Right renal pelvis (tissue), 4 donors: ENCODE results near the gene DPM2. TPM values are rescaled to one million over a fixed set of nuclear protein-coding genes. Genes with fewer than 3 reads are reported as not detected.

Experiments
- DNase-seq, 4 donors: peaks; one replicate each; pipeline ENCODE4 v3.0.0-alpha.2; 2013; ENCODE audit warnings: low read depth in 4 of 4, low spot score in 3 of 4, missing footprints in 1 of 4
- polyA plus RNA-seq, 4 donors: library from polyadenylated mRNA; unstranded; fragments of 120-200 nt; gene quantifications; one replicate each; pipeline ENCODE4 v1.2.1, GENCODE V29; 2013; ENCODE audit not compliant: insufficient read length in 4 of 4

Gene DPM2
- polyA plus RNA-seq, 4 donors = 36.0 to 38.2 (median 36.9) TPM

DNA sequence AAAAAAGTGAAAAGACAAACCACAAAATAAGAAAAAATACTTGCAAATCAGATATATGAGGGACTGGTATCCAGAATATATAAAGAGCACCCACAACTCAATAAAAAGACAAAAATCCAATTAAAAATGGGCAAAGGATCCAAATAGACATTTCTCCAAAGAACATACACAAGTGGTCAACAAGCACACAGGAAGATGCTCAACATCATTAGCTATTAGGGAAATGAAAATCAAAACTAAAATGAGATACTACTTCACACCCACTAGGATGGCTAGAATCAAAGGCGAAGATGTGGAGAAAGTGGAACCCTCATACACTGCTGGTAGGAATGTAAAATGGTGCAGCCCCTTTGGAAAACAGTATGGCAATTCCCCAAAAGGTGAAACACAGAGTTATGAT lies 21.1 kb upstream of the DPM2 start:
- DNase-seq = no peak

DNA sequence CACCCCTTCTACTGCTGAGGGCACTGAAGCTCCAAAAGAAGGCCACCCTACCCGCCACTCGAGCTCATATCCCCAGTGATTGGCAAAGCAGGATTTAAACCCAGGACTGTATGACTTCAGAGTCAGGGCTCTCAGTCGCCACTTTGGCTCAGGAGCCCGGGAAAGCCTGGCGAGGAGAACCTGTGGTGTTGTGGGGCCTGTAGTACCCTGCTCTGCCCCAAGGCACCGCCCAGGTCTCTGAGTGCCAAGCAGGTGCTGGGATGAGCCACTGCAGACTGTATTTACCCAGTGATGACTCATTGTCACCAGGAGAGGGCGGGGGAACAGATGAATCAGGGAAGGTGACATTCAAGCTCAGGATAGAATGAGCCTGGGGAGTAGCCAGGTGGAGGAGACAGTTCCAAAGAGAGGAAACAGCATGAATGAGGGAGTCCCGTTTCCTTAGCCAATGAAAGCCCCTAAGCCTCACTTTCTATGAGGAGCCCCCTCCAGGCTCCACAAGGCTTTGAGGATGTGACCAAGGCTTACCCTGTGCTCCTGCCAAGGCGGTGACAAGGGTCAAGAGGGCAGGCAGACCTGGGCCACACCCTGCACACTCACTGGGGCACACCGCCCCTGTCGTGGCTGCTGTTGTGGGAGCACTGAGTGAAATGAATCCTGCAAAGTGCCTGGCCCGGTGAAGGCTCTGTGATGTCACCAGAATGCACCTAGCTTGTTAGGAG lies 17.8 kb upstream of the DPM2 start:
- no peak for DNase-seq

DNA sequence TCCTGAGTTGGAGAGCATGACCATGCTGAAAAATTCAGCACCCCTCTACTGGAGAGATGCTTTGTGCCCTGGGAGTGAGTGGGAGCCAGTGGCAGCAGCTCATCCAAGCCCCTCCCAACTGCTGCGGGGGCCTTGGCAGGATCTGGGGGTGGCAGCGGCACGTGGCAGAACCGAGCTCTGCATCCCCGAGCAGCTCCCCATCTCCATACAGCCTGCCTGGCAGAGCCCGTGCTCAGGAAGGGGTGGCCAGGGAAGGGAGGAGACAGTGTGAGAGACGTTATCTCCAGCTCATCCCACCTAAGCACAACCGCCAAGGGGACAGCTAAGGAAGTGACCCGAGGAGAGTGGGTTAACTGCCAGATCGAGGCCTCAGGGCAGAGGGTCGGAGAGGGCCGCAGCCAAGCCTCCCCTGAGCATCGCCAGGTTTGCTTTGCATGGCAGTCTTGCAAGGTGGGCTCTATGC lies 17.2 kb upstream of the DPM2 start:
- DNase-seq = no peak

- DNase-seq = no peak
These were observed 16.3 kb upstream of the DPM2 start for GRCh38 chr9:127953768-127954505.

DNA sequence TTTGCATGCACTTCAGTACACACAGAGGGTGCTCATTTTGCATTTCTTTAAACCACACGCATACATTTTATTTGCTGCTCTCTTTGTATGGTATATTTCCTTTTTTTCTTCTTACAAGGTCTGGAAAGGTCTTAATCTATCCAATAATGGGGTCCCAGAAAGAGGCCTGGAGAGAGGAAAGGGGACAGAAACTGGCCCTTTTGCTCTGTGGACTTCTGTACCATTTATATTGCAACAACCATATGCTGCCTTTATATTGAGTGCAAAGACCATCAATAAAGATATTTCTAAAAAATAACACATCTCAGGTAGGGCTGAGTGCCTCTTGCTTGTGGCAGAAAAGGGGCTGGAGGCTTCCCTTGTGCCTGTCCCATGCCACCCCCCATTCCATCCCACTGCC lies 15.5 kb upstream of the DPM2 start:
- DNase-seq = no peak

GRCh38 chr9:127950513-127951289 lies 13.0 kb upstream of the DPM2 start:
- no peak for DNase-seq

DNA sequence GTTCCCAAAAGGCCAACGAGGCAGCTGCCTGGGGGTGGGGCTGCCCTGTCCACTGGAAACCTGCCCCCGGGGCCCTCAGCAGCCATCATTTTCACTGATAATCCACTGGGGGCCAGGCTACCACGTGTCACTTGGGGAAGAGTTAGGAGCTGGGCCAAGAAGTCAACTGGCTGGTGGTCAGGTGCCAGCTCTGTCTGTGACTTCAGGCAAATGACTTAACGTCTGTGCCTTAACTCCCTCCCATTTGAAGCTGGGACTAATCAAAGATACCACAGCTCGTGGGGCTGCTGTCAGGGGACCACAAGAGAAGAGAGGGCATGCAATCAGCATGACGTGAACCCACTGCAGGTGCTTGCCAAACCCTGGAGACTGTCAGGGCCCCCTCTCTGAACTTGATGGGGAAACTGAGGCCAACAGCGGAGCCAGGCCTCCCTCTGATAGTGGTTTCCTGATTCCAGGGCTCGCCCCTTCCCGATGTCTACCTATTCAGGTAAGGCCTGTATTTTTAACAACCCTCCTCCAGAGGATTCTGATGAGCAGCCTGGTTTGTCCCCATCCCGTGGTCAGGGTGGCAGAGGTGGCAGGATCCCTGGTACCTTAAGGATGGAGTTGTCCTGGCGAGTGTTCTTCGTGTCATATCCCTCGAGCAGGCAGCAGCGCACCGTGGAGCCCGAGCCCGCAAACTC lies 12.3 kb upstream of the DPM2 start:
- no peak for DNase-seq

- DNase-seq = no peak
These were observed 10.4 kb upstream of the DPM2 start for GRCh38 chr9:127947841-127948710.

DNA sequence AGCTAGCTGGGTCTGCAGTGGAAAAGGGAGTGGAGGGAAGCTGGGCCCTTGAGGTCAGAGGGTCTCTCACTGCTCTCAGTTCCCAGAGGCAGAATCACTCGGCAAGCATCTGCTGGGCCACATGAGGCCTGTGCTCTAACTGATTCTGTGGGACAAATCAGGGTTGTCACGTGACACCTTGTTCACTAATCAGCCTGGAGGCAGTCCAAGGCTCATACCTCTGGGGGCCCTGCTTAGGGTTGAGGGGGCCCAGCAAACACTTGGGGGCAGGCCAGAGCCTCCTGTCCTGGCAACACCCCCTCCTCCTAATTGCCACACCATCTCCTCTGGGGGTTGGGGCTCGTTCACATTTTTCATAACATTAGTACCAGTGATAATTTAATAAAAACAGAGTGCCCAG lies 9.1 kb upstream of the DPM2 start:
- DNase-seq = no peak

GRCh38 chr9:127945942-127946341 lies 8.3 kb upstream of the DPM2 start:
- no peak for DNase-seq

GRCh38 chr9:127945338-127945737 lies 7.7 kb upstream of the DPM2 start:
- no peak for DNase-seq

- DNase-seq = no peak
These were observed 7.0 kb upstream of the DPM2 start for GRCh38 chr9:127944586-127945218.

DNA sequence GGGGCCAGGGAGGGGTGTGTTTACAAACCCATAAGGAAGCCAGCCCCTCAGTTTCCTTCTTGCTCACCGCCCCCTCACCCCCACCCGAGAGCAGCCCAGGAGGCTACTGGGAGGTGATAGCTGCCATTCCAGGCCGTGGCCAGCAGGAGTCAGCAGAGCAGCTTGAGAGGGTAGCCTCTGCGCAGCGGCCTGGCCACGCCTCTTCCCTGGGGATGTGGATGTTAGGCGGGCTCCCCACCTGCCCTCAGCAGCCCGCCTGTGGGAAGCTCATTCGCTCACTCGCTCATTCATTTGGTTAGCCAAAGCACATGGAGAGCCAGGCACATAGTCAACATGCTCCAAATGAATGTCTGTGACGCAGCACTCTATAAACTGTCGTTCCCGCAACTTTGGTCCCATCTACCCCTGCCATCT lies 6.1 kb upstream of the DPM2 start:
- DNase-seq = no peak

- DNase-seq = no peak
These were observed 5.5 kb upstream of the DPM2 start for GRCh38 chr9:127943011-127943662.

- DNase-seq = peak in 1 of 4 donors; percentile 49
These were observed 4.8 kb upstream of the DPM2 start for GRCh38 chr9:127942216-127943010.

DNA sequence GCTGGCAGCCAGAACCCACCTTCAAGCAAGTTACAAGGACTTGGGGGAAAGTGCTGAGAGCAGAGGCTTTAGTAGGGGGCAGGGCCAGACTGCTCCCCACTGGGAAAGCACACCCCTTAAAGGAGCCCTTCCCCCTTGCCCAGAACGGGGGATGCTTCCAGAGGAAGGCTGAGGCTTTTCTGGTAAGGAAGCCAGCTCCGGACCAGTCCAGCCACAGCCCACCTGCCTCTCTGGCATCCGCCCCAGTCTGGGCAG lies 4.2 kb upstream of the DPM2 start:
- no peak for DNase-seq

- no peak for DNase-seq
These were observed 3.7 kb upstream of the DPM2 start for GRCh38 chr9:127941062-127941960.
